Inflammatory macrophage (primary cell): ENCODE data around the gene SCG2.

Experiments
- DNase-seq, 2 donors: peaks; one replicate each; pipeline ENCODE4 v3.0.0-alpha.2; 2020 to 2022
- total RNA-seq, 18 experiments: gene quantifications; one replicate each; lab custom pipeline; 2026; ENCODE audit warnings: mixed read lengths in 6 of 18, inconsistent platforms in 2 of 18; lab: John Stamatoyannopoulos, UW

Gene SCG2
- 0 to 0.21 (median 0.04) reads per million in 18 experiments for total RNA-seq

- peak; percentile 41 to 63 for DNase-seq
Observed at GRCh38 chr2:223601932-223602666, at the start of gene SCG2. Gene SCG2, minus strand, starts transcription at chr2:223602361. Its CDS starts 3,079 bp downstream, at chr2:223599282.

GRCh38 chr2:223649554-223650533 lies 47.7 kb upstream of the SCG2 start:
- DNase-seq, result no peak

GRCh38 chr2:223648755-223649154 lies 46.6 kb upstream of the SCG2 start:
- no peak for DNase-seq

GRCh38 chr2:223647258-223647952 lies 45.2 kb upstream of the SCG2 start:
- no peak for DNase-seq

- no peak for DNase-seq
Observed at GRCh38 chr2:223644136-223644535, 42.0 kb upstream of the SCG2 start.

- DNase-seq, result no peak
Observed at GRCh38 chr2:223643309-223643708, 41.1 kb upstream of the SCG2 start.

GRCh38 chr2:223642506-223642905 lies 40.3 kb upstream of the SCG2 start:
- DNase-seq, result peak; percentile 14 to 26

- no peak for DNase-seq
Observed at GRCh38 chr2:223641082-223641481, 38.9 kb upstream of the SCG2 start.

GRCh38 chr2:223635080-223635479 lies 32.9 kb upstream of the SCG2 start:
- no peak for DNase-seq

- DNase-seq, result no peak
Observed at GRCh38 chr2:223634238-223634637, 32.1 kb upstream of the SCG2 start.

- DNase-seq, result no peak
Observed at GRCh38 chr2:223633656-223634055, 31.5 kb upstream of the SCG2 start.

GRCh38 chr2:223632826-223633225 lies 30.7 kb upstream of the SCG2 start:
- no peak for DNase-seq

GRCh38 chr2:223626716-223627115 lies 24.6 kb upstream of the SCG2 start:
- DNase-seq, result no peak

- no peak for DNase-seq
Observed at GRCh38 chr2:223625652-223626051, 23.5 kb upstream of the SCG2 start.

- DNase-seq, result no peak
Observed at GRCh38 chr2:223621901-223622300, 19.7 kb upstream of the SCG2 start.

- no peak for DNase-seq
Observed at GRCh38 chr2:223619486-223620129, 17.4 kb upstream of the SCG2 start.

GRCh38 chr2:223618172-223619035 lies 16.2 kb upstream of the SCG2 start:
- no peak for DNase-seq

GRCh38 chr2:223614534-223614933 lies 12.4 kb upstream of the SCG2 start:
- no peak for DNase-seq

- no peak for DNase-seq
Observed at GRCh38 chr2:223613017-223613950, 11.1 kb upstream of the SCG2 start.

- DNase-seq, result no peak
Observed at GRCh38 chr2:223612501-223612900, 10.3 kb upstream of the SCG2 start.
